HG02571 (cell line): Measurements from ENCODE around the gene FBH1.
A peak's percentile ranks its signal among the peaks of the same experiment; 100 is the strongest.
"Not testable (repeated sequence)": the region's sequence is repeated elsewhere in the genome, so short reads cannot be mapped to it uniquely, and the experiment has no call there.

Experiments used
- ATAC-seq: cut with Tn5 transposase; IDR thresholded peaks from one replicate; pipeline ENCODE4 v1.9.1; 2021; ENCODE audit warnings: mild to moderate bottlenecking, moderate library complexity; ENCODE audit not compliant: unreplicated experiment

The FBH1 gene

DNA sequence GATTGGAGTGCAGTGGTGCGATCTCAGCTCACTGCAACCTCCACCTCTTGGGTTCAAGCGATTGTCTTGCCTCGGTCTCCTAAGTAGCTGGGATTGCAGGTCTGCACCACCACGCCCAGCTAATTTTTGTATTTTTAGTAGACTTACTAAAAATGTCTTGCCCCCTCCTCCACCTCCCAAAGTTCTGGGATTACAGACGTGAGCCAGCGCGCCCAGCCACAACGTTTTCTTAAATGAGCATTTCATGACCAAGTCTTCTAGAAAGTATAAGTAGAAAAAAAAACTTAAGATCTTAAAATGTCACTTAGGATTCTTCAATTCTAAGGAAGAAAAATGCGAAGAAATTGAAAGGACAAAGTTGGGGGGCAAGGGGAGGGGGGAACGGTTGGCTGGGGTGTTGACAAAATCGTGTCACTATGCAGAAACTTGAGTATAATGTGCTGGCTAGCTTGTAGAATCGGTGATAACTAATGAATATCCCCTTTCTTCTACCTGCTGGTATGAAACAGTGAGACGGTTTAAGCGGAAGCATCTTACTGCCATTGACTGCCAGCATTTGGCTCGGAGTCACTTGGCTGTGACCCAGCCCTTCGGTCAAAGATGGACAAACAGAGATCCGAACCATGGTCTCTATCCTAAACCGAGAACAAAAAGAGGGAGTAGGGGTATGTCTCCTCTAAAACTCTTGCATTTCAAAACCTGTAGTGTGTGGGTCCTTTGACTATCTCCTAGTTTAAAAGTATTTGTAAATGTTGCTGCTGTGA, 12.7 kb downstream of the FBH1 start:
- no peak for ATAC-seq

DNA sequence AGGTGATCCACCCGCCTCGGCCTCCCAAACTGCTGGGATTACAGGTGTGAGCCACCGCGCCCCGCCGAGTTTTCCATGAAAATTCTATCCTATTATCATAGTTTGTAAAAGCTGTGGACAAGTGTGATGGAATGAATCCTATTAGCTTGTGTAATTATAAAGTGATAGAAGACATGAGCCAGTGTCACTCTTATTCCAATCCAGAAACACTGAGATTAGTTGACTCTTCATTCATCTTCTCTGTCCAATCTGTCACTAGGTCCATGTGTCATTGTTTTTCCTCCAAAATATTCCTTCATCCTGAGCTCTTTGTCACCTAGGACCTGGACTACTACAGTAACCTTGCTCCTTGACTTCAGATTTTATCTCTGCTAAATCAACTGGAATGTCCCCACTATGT, 13.5 kb downstream of the FBH1 start:
- ATAC-seq, result no peak

DNA sequence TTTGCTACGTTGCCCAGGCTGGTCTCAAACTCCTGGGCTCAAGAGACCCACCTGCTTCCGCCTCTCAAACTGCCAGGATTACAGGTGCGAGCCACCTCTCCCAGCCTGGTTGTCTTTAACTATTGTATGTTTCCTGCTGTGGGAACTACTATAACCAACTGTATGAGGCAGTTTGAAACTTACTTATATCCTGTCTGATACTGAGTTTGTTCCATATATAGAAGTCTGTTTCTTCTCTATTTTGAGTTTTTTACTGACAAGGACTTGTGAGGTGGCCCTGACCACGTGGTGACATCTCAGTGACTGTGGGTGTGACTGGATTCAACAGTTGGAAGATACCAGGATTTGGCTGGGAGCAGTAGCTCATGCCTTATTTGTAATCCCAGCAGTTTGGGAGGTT, 14.2 kb downstream of the FBH1 start:
- peak; percentile 89 for ATAC-seq

DNA sequence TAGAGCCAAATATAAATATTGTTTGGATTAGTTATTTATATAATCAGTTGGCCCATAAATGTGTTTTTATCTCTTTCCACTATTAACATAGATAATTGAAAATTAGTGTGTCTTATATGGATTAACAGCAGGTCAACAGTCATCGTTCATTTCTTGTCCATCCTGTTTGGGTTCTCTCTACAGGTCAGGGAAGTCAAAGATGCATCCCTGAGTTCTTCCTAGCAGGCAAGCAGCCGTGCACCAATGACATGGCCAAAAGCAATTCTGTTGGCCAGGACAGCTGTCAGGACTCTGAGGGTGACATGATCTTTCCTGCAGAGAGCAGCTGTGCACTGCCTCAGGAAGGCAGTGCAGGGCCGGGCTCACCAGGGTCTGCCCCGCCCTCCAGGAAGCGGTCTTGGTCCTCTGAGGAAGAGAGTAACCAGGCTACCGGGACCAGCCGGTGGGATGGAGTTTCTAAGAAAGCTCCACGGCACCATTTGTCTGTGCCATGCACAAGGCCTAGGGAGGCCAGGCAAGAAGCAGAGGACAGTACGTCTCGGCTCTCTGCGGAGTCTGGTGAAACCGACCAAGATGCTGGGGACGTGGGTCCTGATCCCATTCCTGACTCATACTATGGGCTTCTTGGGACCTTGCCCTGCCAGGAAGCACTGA, 15.9 kb downstream of the FBH1 start:
- no peak for ATAC-seq

DNA sequence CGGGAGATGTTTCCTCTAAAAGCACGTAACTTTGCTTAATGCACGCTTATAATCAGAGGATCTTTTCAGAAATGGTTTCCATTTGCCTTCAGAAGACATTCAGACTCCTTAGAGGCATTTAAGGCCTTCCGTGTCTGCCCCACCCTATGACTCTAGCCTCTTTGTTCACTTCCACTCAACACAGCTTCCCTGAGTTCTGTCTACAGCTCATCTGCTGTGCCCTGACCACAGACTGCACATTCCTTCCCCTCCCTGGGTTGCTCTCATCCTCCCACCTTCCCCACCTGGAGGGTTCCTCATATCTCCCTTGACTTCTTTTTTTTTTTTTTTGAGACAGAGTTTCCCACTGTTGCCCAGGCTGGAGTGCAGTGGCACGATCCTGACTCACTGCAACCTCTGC, 16.6 kb downstream of the FBH1 start:
- no peak for ATAC-seq

DNA sequence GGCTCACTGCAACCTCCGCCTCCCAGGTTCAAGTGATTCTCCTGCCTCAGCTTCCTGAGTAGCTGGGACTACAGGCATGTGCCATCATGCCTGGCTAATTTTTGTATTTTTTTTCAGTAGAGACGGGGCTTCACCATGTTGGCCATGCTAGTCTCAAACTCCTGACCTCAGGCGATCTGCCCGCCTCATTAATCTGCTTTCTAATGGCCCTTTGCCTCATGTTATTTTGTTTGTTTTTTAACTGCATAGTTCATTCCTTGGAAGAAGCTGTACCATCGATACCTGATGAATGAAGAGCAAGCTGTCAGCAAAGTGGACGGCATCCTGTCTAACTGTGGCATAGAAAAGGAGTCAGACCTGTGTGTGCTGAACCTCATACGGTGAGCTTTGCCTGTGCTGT, 18.6 kb downstream of the FBH1 start:
- not testable (repeated sequence) for ATAC-seq

DNA sequence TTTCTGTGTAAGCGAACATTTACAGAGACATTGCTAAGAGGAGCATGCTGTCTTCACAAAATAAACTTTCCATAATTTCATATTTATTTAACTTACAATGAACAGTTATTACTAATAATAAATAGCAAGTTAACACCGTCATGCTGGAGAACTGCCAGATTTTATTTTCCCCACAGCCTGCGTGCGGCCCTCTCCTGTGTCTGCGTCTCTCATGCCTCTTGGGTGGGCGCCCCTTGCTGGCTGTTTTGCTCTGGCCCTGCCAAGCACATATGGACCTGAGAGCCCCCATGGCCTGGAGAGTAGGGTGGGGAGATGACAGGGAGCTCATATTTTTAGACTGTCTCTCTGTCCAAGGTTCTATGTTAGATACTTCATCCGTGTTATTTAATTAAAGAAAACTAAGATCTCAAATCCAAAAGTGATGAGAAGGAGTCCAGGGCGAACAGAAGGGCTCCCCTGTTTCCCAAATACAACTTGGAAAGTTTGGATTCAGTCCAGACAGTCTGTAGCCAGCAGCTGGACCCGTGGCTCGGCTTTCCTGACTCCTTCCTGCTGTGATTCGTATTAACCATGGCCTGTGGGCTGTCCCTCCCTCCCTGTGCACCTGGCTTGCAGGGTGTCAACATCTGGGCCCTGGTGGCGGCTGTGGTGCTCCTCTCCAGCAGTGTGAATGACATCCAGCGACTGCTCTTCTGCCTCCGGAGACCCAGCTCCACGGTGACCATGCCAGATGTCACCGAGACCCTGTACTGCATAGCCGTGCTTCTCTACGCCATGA, 20.5 kb downstream of the FBH1 start:
- ATAC-seq, result no peak

DNA sequence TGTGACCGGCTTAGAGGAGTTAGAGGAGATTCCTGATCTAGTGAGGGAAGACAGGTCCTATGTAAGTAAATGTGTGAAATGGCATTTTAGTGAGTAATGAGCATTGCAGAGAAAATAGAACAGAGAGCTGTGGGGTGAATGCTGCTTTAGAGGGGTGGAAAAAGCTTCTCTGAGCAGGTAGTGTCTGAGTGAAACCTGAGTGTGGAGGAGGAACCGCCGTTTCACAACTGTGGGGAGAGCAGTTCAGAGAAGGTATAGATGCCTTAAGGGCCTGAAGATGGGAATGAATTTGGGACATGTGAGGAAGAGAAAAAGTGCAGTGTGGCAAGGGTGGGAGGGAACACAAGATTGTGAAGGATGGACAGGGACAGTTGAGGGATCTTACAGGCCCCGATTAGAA, 21.6 kb downstream of the FBH1 start:
- ATAC-seq, result no peak

DNA sequence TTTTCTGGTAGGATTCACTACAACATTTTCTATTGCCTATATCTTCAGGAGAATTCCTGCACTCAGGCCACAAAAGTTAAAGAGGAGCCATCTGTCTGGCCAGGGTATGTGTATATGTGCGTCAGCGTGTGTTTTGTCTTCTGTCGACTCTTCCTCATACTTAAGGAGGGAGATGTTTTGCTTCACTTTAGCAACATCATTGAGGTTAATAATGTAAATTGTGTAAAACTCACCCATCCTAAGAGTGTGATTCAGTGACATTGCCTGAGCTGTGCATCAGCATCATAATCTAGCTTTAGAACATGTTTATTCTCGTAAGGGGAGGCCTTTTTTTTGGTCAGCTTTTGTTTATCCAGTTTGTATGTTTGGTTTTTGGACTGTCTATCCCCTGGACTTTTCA, 23.7 kb downstream of the FBH1 start:
- no peak for ATAC-seq

DNA sequence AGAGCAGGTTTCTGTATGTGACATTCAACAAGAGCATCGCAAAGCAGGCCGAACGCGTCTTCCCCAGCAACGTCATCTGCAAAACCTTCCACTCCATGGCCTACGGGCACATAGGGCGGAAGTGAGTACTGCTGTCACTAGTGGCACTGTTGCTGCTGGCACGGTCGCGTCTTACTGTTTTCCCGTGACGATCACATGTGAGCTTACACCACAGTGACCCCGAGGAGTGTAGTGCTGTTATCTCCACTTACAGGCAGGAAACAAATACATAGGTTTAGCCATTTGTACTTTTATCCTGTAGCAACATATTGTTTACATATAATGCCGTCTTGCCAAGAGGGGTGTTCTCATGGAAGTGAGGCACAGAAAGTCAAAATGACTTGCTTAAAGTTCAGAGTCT, 25.4 kb downstream of the FBH1 start:
- no peak for ATAC-seq

DNA sequence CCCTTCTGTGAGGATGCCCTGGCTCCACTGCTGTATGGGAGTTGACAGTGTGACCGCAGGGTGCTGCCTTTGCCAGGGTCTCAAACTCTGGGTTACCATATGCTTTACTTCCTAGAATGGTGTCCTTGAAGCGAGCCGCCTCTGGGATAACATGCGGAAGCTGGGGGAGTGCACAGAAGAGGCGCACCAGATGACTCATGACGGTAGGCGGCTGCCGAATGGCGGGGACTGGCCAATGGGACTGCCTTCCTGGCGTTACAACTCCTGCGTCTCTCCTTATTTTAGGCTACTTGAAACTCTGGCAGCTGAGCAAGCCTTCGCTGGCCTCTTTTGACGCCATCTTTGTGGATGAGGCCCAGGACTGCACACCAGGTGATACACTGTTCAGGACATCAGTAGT, 27.3 kb downstream of the FBH1 start:
- ATAC-seq, result no peak

DNA sequence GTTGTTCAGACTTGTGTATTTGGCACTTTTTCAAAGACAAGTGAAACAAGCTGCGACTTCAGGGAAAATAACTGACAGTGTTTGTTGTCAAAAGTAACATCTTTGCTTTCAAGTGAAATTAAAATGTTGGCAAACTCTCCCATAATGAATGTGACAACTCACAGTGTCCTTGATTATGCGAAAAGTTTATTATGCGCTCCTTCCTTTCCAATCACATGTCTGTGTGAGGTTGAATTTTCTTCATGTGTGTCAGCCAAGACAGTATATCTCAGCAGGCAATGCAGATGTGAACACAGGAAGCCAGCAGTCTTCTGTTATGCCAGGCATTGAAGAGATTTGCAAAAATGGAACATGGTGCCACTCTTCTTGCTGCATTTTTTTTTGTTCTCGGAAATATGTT, 28.7 kb downstream of the FBH1 start:
- ATAC-seq, result no peak

DNA sequence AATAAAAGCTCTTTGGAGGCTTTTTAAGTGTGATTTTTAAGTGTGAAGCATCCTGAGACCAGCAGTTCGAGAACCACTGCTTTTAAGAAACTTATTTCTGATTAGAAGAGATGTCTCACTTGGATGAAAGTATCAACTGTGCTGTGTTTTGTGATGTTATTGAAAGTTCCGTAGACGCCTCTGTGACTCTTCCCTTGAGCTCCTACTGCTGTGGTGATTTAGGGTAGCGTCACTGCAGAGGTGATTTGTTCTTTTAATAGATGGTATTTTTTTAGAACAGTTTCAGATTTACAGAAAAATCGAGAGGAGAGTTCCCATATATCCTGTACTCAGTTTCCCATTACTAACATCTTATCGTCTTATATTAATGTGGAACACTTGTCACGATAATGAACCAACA, 29.5 kb downstream of the FBH1 start:
- no peak for ATAC-seq

DNA sequence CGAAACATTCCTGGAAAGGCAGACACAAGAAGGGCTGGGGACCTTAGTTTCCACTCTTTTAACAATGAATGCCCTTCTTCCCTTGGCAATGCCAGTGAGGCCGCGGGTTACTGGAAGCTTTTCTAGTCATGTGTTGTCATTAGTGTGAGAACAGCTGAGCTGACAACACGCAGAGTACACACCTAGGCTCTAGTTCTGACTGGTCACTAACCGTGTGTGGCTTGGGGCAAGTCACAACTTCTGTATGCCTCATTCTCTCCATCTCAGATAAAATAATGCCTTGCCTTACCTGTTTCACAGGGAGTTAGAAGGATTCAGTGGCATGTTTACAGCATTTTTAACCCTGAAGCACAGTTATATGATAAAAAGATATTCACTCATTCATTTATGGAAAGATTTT, 31.7 kb downstream of the FBH1 start:
- no peak for ATAC-seq

DNA sequence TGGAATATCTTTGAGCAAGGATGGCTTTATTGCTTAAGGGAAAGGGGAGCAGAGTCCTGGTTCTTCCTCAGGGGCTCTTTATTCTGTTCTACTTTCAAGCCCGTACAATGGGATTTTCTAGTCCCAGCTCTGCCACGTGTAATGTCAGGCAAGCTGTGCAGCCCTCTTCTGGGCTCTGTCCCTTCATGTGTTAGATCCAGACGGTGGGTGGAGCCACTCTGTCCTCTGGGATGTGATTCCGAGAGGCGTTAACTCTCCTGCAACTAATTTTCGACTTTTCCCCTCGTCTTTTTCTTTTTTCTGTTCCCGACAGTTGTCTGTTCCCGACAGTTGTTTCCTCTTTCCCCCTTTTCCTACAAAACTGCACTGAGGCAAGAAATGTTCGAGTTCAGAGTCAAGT, 34.8 kb downstream of the FBH1 start:
- no peak for ATAC-seq

DNA sequence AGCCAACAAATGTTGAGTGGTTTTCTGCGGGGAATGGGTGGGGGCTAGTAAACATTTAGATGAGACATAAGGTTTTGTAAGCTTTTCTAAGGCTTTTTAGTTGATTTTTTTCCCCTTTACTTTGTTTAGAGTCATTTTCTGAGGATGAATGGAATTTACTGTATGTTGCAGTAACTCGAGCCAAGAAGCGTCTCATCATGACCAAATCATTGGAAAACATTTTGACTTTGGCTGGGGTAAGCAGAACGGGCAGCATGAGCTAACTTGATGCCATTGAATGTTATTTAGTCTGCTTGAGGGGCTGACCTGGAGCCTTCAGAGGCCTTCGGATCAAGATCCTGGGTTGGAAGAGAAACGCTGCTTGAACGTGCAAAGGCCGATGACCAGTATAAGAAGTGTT, 37.3 kb downstream of the FBH1 start:
- no peak for ATAC-seq

DNA sequence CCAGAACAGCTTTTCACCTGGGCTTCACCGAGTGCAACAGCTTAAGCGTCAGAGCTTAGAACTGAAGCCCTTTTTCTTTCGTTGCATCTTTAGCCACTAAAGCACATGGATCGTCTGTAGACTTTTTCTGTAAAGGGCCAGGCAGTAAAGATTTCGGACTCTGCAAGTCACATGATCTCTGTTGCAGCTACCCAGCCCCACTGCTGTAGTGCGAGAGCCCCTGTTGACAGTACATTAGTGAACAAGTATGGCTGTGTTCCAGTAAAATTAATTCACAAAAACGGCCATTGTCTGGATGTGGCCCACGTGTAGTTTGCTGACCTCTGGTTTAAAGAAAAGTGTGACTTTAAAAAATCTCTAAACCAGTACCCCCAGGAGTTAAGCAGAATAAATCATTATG, 39.4 kb downstream of the FBH1 start:
- ATAC-seq, result no peak

DNA sequence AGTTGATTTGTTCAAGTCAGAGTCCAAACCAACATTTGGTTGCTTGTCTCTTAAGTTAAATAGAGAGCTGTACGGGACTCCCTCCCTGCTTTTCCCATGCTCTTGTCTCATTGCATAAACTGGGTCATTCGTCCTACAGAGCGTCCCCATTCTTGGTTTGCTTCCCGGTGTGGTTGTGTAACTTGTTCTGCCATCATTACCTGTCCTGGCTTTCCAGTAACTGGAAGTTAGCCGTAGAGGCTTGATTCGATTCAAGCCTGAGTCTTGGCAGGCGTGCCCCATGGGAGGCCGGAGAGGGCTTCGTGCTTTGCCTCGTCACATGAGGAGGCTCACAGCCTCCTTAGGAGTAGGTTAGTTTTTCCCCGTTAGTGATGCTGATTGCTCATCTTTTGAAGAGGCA, 40.2 kb downstream of the FBH1 start:
- ATAC-seq, result no peak

DNA sequence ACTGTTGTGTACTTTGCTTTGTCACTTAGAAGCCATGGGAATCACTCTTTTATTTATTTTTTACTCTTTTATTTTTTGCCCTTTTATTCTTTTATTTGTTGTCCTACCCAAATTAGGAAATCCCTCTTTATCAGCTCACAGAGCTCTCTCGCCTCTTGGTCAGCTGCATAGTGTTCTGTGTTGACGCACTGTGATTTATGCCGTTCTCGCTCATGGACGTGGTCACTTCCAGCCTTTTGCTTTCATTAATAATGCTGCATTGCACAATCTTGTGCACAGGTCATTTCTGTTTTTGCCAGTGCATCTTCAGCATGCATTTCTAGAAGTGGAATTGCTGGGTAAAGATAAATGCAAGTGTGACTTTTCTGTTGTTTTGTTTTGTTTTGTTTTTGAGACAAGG, 42.3 kb downstream of the FBH1 start:
- ATAC-seq, result no peak

DNA sequence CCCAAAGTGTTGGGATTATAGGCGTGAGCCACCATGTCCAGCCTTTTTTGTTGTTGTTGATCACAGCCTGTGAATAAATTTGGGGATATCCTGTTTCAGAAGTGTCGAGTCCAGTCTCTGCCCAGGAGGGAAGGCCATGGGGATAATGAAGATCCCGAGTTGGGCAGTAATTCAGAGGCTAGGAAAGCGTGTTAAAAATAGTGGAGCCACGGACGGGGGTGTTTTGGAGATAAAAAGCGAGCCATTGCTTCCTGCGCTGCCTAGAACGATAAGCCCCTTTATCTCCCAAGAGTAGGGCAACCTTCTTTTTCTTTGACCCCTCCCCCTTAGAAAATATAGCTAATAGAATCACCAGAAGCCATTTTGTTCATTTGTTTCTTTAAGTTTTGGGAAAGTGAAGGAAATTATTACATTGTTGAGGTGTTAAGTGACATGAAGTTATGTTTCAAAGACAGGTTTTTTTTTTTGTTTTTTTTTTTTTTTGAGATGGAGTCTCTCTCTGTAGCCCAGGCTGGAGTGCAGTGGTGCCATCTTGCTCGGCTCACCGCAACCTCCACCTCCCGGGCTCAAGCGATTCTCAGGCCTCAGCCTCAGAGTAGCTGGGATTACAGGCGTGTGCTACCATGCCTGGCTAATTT, 44.0 kb downstream of the FBH1 start:
- ATAC-seq, result no peak

DNA sequence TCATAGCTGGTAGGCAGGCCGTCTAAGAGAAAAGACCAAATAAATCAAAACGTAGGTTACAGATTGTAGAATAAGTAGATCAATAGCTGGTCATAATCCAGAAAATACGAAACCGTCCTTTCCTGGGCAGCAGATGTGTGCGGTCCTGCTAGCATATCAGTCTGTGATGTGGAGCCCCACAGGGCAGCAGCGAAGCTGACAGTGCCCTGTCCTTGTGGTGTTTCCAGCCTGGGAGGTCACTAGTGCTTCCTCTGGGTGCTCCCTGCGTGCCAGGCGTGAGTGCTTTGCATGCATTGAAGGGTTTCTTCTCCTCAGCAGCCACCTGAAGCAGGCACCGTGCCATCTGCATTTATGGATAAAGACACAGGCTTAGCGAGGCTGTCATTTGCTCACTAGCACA, 45.6 kb downstream of the FBH1 start:
- ATAC-seq, result no peak

DNA sequence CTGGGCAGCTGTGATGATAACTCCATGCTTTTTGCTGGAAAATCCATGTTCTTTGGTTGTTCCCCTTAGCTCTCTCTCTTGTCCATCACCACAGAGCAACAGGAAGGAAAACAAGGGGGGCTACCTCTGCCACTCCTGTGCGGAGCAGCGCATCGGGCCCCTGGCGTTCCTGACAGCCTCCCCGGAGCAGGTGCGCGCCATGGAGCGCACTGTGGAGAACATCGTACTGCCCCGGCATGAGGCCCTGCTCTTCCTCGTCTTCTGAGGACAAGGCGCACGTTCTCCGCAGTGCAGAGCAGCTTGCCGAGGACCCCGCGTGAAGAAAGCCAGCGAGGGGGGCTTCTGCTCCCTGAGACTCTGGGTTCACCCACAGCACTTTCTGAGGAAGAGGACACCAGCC, 47.0 kb downstream of the FBH1 start:
- ATAC-seq, result no peak
